GM12891 (cell line): ENCODE measurements around the gene RNASET2.
A peak's percentile ranks its signal among the peaks of the same experiment; 100 is the strongest.

ENCODE experiments used
- DNase-seq: peaks from one replicate; pipeline ENCODE4 v3.0.0; 2011; ENCODE audit warnings: low spot score; ENCODE audit not compliant: insufficient read length
- FAIRE-seq: peaks from 2 replicates; lab custom pipeline; 2011; peaks lifted over from hg19 to GRCh38; lab: Jason Lieb, UNC
- PAX5 ChIP-seq: IDR thresholded peaks from 2 replicates; pipeline ENCODE4 v1.6.1; 2011; ENCODE audit warnings: low read length, moderate library complexity, mild to moderate bottlenecking; ENCODE audit not compliant: insufficient read depth, severe bottlenecking
- POLR2A ChIP-seq: IDR thresholded peaks from 2 replicates; pipeline ENCODE4 v1.6.1; 2011; ENCODE audit warnings: low read depth, low read length, control low read depth
- POLR2AphosphoS5 ChIP-seq: IDR thresholded peaks from 2 replicates; pipeline ENCODE4 v1.6.1; 2011; ENCODE audit warnings: low read depth, low read length, control low read depth
- POU2F2 ChIP-seq: IDR thresholded peaks from 2 replicates; pipeline ENCODE4 v1.6.1; 2011; ENCODE audit warnings: low read depth, mild to moderate bottlenecking, control low read depth, low read length, moderate library complexity
- SPI1 ChIP-seq: IDR thresholded peaks from 2 replicates; pipeline ENCODE4 v1.6.1; 2011; ENCODE audit warnings: low read depth, low read length, control low read depth
- TAF1 ChIP-seq: IDR thresholded peaks from 2 replicates; pipeline ENCODE4 v1.6.1; 2011; ENCODE audit warnings: low read depth, low read length, control low read depth

Gene RNASET2

DNA sequence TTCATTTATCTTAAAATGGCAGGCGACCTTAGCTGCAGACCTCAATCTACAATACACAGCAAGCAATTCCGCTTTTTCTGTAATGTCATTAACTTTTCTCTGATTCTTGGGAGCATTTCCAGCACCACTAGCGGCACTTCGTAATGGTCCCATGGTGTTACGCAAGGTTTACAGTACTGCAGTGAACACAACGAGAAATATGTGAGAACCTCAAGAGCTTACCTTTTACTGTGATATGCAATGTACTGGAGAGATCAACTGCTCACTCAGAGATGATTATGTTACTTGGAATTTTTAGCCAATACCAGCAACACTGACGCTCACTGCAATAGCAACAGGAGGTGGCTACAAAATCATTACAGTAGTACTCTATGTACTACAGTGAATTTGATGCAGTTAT is 40.1 kb upstream of the RNASET2 start:
- DNase-seq (no peak), FAIRE-seq (no peak)
- TF ChIP-seq POLR2AphosphoS5 (no peak), POU2F2 (no peak), POLR2A (no peak), PAX5 (no peak), TAF1 (no peak), SPI1 (no peak)

DNA sequence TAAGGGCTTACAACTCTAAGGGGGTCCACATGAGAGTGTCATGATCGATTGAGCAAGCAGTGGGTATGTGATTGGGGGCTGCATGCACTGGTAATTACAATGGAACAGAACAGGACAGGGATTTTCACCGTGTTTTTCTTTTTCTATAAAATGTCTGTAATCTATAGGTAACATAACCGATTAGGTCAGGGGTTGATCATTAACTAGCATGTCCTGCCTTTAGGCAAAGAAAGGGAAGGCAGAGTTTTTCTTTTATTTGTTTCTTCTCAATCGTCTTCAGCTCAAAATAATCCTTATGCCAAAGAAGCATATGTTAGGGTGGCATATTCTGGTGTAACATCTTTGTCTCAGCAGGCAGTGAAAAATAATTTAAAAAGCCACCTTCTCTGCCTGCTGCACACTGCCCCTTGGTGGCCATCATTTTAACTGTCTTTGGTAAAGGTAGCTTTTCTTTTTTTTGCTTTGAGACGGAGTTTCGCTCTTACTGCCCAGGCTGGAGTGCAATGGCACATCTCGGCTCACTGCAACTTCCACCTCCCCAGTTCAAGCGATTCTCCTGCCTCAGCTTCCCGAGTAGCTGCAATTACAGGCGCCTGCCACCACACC is 33.2 kb upstream of the RNASET2 start:
- DNase-seq (no peak), FAIRE-seq (peak; percentile 54)
- TF ChIP-seq POLR2AphosphoS5 (no peak), POLR2A (no peak), TAF1 (no peak), SPI1 (no peak), PAX5 (no peak), POU2F2 (no peak)

DNA sequence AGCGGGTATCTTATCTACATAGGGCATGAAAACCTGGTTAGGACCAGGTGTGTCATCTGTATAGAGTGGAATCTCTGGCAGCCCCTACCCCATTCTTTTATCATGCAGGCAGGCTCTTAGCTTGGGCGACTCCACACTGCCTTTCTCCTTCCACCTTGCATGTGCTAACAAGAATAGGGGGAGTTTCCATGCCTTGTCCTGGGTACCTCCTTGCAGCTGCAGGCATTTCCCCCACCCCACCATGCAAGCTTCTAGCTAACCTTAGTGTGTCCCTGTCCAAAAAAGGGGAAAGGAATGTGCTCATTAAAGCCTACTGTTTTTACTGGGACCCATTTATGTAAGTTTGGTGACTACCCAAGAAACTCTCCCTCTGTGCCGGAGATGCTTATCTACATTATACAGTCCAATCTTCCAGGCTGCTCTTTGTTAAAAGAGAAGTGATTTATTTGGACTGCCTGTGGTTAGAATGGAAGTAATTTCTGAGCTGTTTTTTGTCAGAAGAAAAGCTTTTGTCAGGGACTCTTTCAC is 32.4 kb upstream of the RNASET2 start:
- DNase-seq: no peak
- peak; percentile 9 for FAIRE-seq
- TF ChIP-seq POU2F2 (no peak), POLR2AphosphoS5 (no peak), TAF1 (no peak), SPI1 (no peak), POLR2A (no peak), PAX5 (no peak)

DNA sequence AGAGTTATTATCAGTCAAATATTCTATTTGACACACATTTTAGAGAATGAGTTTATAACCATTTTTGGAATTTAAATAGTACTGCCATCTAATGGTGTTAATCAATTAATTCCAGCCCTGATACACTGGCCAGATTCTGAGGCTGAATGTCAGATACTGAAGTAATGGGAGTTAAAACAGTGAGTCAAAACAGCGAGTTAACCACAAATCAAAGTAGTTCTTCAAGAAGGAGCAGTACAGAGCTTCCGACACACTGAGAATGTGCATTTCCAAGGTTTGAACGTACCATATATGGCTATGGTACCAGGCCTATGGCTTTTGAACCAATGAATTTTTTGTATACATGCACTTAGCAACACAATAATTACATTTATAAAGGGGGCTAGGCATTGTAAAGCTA is 31.6 kb upstream of the RNASET2 start:
- FAIRE-seq (peak; percentile 59), DNase-seq (no peak)
- TF ChIP-seq SPI1: no peak

- DNase-seq (no peak), FAIRE-seq (no peak)
- TF ChIP-seq POU2F2: no peak
- no peak for TF ChIP-seq PAX5
- TF ChIP-seq TAF1: no peak
- no peak for TF ChIP-seq SPI1
- no peak for TF ChIP-seq POLR2A
- TF ChIP-seq POLR2AphosphoS5: no peak
Measured at GRCh38 chr6:166987448-166987847, 31.1 kb upstream of the RNASET2 start.

GRCh38 chr6:166980738-166981137 is 24.4 kb upstream of the RNASET2 start:
- DNase-seq (no peak), FAIRE-seq (no peak)
- TF ChIP-seq POLR2A (no peak), SPI1 (no peak), POU2F2 (no peak), PAX5 (no peak), TAF1 (no peak), POLR2AphosphoS5 (no peak)

DNA sequence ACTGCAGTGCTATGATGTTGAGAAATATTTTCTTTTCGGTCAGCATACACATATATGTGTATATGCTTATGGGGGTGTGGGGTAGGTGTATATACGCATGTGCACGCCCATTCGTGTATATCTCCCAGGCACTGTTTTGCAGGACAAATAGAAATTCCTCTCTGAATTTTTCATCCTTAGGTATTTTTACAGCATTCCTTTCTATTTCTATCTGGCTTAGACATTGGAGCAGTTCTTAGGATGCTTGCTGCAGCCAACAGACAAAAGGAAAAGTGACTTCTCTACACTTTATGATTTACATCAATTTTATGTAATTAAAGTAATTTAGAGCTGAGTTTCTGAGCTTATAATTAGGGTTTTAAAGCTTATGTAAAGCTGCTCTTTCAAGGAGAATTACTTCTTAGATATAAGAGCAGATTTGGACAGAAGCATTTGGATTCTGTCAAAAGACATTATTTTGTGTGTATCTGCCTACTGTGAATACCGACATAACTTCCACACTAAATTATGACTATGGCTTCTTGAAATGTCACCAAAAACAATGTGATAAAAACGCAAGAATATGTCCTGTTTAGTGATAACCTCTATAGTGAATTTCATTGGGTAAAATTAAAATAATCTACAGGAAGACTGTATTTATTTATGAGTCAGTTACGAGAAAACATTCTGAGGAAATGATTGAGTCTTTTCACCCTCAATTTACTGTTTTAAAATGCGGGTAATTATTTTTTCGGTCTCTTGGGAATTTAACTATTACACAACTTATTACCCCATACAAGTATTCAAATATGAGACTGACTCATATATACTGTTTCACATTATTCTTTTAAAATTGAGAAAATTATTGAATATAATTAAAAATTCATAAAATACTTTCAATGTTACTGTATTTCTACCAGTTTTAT is 21.5 kb upstream of the RNASET2 start:
- no peak for TF ChIP-seq POLR2AphosphoS5
- FAIRE-seq (no peak), DNase-seq (no peak)

- DNase-seq (no peak), FAIRE-seq (no peak)
- TF ChIP-seq POLR2A (no peak), TAF1 (no peak), PAX5 (no peak), SPI1 (no peak), POU2F2 (no peak), POLR2AphosphoS5 (no peak)
Measured at GRCh38 chr6:166976636-166977035, 20.3 kb upstream of the RNASET2 start.

DNA sequence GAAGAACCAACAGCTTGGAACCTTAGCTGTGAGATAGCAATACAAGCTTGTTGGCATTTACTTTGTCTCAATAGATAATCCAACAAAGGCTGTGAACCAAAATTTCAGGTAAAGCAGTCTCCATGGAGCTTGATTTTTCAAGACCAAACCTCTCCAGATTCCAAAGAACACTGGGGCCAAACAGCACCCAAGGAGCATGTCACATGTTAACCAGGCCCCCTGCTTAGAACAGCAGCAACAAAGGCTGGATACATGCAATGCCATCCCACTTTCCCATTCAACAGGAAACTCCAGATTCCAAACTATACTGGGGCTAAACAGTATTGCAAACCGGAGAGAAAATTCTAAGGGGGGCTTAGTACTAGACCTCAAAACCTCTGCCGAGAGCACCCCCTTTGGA is 15.8 kb upstream of the RNASET2 start:
- FAIRE-seq: no peak
- TF ChIP-seq POLR2AphosphoS5 (no peak), TAF1 (no peak), PAX5 (no peak), POLR2A (no peak), POU2F2 (no peak), SPI1 (no peak)
- no peak for DNase-seq

DNA sequence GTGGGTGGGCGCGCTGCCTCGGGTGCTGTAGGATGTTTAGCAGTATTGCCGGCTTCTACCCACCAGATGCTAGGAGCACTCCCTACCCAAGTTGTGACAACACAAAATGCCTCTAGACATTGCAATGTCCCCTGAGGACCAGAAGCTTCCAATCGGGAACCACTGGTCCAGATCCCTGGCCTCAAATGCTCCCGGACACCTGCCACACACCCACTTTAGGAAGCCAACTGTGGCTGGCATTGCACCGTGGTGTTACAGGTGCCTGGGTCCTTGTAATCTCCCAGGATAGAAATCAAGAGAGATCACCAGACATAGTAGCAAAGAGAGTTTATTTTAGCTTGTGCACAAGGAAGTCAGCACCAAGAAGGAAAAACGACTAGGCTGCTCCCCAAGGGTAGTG is 14.9 kb upstream of the RNASET2 start:
- FAIRE-seq (no peak), DNase-seq (no peak)
- TF ChIP-seq SPI1 (no peak), POU2F2 (no peak), TAF1 (no peak), POLR2A (no peak), PAX5 (no peak), POLR2AphosphoS5 (no peak)
